Naive thymus-derived CD4-positive, alpha-beta T cell (primary cell): ENCODE measurements around the gene PCMT1. TPM values are rescaled to one million over a fixed set of nuclear protein-coding genes. Genes with fewer than 3 reads are reported as not detected.

ENCODE experiments used
- ATAC-seq: fragments of 150-1000 bp; cut with Tn5 transposase; 2 replicates; pipeline ENCODE4 v1.10.0; 2021; ENCODE audit warnings: mild to moderate bottlenecking, moderate library complexity
- CTCF ChIA-PET: fragments of 350-600 bp; sonication (Branson Sonifier 250); formaldehyde crosslinking; loops from one replicate; lab custom pipeline; 2021; ENCODE audit warnings: antibody characterized with exemption; lab: Charles Lee
- POLR2A ChIA-PET: fragments of 350-600 bp; sonication (Branson Sonifier 250); formaldehyde crosslinking; loops from one replicate; lab custom pipeline; 2021; ENCODE audit warnings: antibody characterized with exemption, inconsistent platforms; lab: Charles Lee
- DNase-seq, 9 donors: peaks; one replicate each; pipeline versions ENCODE4 v3.0.0 to v3.0.0-alpha.2; 2020 to 2022; ENCODE audit warnings: mixed read lengths in 1 of 9
- H3K27ac ChIP-seq: one replicate; pipeline ENCODE4 v1.7.0; 2013; ENCODE audit warnings: mild to moderate bottlenecking, low read depth, low read length, moderate library complexity
- H3K27me3 ChIP-seq, 2 donors: one replicate each; pipeline ENCODE4 v1.7.0; 2013; ENCODE audit warnings: low read length in 2 of 2, mild to moderate bottlenecking in 2 of 2, moderate library complexity in 2 of 2; ENCODE audit not compliant: control insufficient read depth in 2 of 2, insufficient read depth in 2 of 2
- H3K36me3 ChIP-seq, 3 experiments: 1 replicate in 2 of 3; 2 replicates in 1 of 3; pipeline ENCODE4 v1.7.0; 2013; ENCODE audit warnings: low read length in 3 of 3, mild to moderate bottlenecking in 3 of 3, moderate library complexity in 1 of 3; ENCODE audit not compliant: insufficient read depth in 3 of 3, control insufficient read depth in 2 of 3
- H3K4me1 ChIP-seq, 2 donors: one replicate each; pipeline ENCODE4 v1.7.0; 2013; ENCODE audit warnings: low read length in 2 of 2, mild to moderate bottlenecking in 2 of 2, moderate library complexity in 1 of 2; ENCODE audit not compliant: control insufficient read depth in 2 of 2, insufficient read depth in 2 of 2
- H3K4me3 ChIP-seq: 2 replicates; pipeline ENCODE4 v1.7.0; 2013; ENCODE audit warnings: mild to moderate bottlenecking, low read length
- H3K9me3 ChIP-seq, 3 experiments: 1 replicate in 2 of 3; 2 replicates in 1 of 3; pipeline ENCODE4 v1.7.0; 2013; ENCODE audit warnings: low read length in 3 of 3; ENCODE audit not compliant: control insufficient read depth in 2 of 3
- H3K27ac Mint-ChIP-seq, 9 donors: one replicate each; pipeline ENCODE4 v1.8.0; 2020 to 2022; ENCODE audit warnings: mixed read lengths in 9 of 9, mild to moderate bottlenecking in 8 of 9, moderate library complexity in 5 of 9, inconsistent platforms in 2 of 9
- H3K27me3 Mint-ChIP-seq, 5 donors: one replicate each; pipeline ENCODE4 v1.8.0; 2021 to 2022; ENCODE audit warnings: mixed read lengths in 5 of 5, mild to moderate bottlenecking in 1 of 5
- H3K36me3 Mint-ChIP-seq, 5 donors: one replicate each; pipeline ENCODE4 v1.8.0; 2020 to 2022; ENCODE audit warnings: mixed read lengths in 5 of 5, mild to moderate bottlenecking in 3 of 5, inconsistent platforms in 1 of 5
- H3K4me1 Mint-ChIP-seq, 7 donors: one replicate each; pipeline ENCODE4 v1.8.0; 2020 to 2022; ENCODE audit warnings: mixed read lengths in 7 of 7, mild to moderate bottlenecking in 3 of 7, inconsistent platforms in 1 of 7
- H3K4me3 Mint-ChIP-seq, 10 donors: one replicate each; pipeline ENCODE4 v1.8.0; 2020 to 2022; ENCODE audit warnings: mild to moderate bottlenecking in 10 of 10, mixed read lengths in 10 of 10, moderate library complexity in 6 of 10, inconsistent platforms in 2 of 10
- H3K9me3 Mint-ChIP-seq, 11 donors: one replicate each; pipeline ENCODE4 v1.8.0; 2020 to 2022; ENCODE audit warnings: mixed read lengths in 11 of 11, mild to moderate bottlenecking in 4 of 11, inconsistent platforms in 1 of 11, moderate library complexity in 1 of 11
- intact Hi-C, 2 donors: fragments of 100-400 bp; cut with micrococcal nuclease; formaldehyde crosslinking; loops; one replicate each; pipeline ENCODE4 v1.15.1; 2023
- polyA plus RNA-seq, 2 donors: library from polyadenylated mRNA; unstranded; fragments of 300-500 nt; fragmentation: Illumina TruSeq; gene quantifications; one replicate each; pipeline ENCODE4 v1.2.3, GENCODE V29; 2021
- total RNA-seq, 6 experiments: library from RNA in 5 of 6; stranded (reverse) in 5 of 6; gene quantifications; 1 replicate in 5 of 6; 2 replicates in 1 of 6; pipeline ENCODE4 v1.2.3 and lab custom pipeline; 2021 to 2026

PCMT1 gene
- total and polyA plus RNA-seq, 7 experiments from 2014 or later = 26.6 to 135 (median 51.9) TPM

DNA sequence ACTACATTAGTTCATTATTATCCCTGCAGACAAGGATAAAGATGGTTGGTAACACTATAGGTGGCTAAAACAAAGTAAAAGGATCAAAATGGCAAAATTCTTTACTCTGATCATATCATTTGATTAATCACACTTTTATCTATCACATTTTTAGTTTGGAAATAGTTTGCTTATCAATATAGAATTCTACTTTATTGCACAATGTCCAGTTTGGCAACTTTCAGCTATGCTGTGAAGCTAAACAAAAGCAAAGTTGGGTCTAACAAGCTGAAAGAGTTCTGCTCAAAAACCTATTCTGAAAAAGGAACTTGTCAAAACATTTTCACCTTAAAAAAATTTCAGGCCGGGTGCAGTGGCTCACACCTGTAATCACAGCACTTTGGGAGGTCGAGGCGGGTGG, 23.8 kb upstream of the PCMT1 start:
- Mint-ChIP-seq H3K4me3 (no peak overlapping the region), H3K36me3 (peaks cover 0 to 19% (median 11%) of the 10 kb centered on the region in 5 donors), H3K27ac (no peak overlapping the region), H3K27me3 (no peaks in the 10 kb centered on the region), H3K4me1 (peaks cover 19 to 36% (median 26%) of the 10 kb centered on the region in 7 donors), H3K9me3 (no peaks in the 10 kb centered on the region)
- ChIA-PET CTCF (interaction anchor here (1.0 kb wide), 1 partner anchor 9 kb away, joined by 3 read pairs; no protein-coding TSS in a partner anchor), POLR2A (no interaction called here)
- Histone ChIP-seq H3K27ac (no peak overlapping the region), H3K27me3 (no peaks in the 10 kb centered on the region), H3K4me1 (peaks cover 3 to 17% of the 10 kb centered on the region in 2 donors), H3K4me3 (no peak overlapping the region), H3K36me3 (peaks cover 0 to 38% (median 9%) of the 10 kb centered on the region in 3 experiments), H3K9me3 (no peaks in the 10 kb centered on the region)
- intact Hi-C loops = no loop called here
- ATAC-seq = no peak
- no peak for DNase-seq

DNA sequence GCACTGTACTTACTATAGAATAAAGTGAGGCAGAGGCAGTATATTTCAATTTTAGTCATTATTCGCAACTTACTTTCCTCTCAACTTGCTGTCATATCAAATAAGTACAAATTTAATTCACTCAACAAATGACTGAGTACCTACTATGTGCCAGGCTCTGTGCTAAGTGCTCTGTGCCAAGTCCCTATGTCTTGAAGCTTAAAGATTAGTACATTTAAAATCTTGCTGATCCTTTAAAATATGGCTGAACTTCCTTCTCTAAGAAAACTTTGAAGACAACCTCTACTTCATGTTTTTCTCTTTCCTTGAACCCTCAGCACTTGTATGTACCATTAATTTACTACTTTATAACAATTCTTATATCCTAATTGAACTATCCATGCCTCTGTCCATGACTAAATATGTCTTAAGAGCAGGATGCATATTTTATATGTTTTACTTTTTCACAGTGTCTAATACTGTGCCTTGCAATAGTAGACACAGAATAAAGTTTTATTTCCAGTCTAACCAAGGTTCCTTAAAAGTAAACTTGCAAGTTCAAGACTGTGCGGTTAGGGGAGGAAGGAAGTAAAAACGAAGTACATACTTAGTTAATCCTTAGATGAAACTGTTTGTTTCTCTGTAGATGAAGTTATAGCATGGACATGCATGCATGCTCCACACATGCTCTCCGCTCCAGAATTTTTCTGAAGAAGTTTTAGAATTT, 21.6 kb upstream of the PCMT1 start:
- peaks cover 0 to 19% (median 15%) of the 10 kb centered on the region in 5 donors for H3K36me3 Mint-ChIP-seq
- Histone ChIP-seq H3K27me3 (no peaks in the 10 kb centered on the region), H3K9me3 (no peaks in the 10 kb centered on the region), H3K27ac (peak overlapping the region; percentile 44), H3K4me3 (no peak overlapping the region), H3K4me1 (peaks cover 3 to 17% of the 10 kb centered on the region in 2 donors), H3K36me3 (peaks cover 0 to 50% (median 9%) of the 10 kb centered on the region in 3 experiments)
- ChIA-PET POLR2A (interaction anchor here (0.8 to 1.1 kb wide), 2 partner anchors 10 to 36 kb away, joined by 3 read pairs; partner anchors contain the start of gene LATS1), CTCF (no interaction called here)
- H3K4me3 Mint-ChIP-seq = peak overlapping the region; percentile 39 to 84 (median 76)
- H3K27me3 Mint-ChIP-seq = no peaks in the 10 kb centered on the region
- H3K9me3 Mint-ChIP-seq = no peaks in the 10 kb centered on the region
- DNase-seq (peak in 4 of 9 donors; percentile 21 to 40 (median 34)), ATAC-seq (peak; percentile 67)
- H3K4me1 Mint-ChIP-seq = peaks cover 19 to 36% (median 26%) of the 10 kb centered on the region in 7 donors
- intact Hi-C loops = no loop called here
- H3K27ac Mint-ChIP-seq = peak overlapping the region; percentile 79 to 94 (median 85)

GRCh38 chr6:149728499-149729234, 20.9 kb upstream of the PCMT1 start:
- Mint-ChIP-seq H3K36me3 (peaks cover 0 to 22% (median 15%) of the 10 kb centered on the region in 5 donors), H3K4me1 (peaks cover 19 to 35% (median 26%) of the 10 kb centered on the region in 7 donors), H3K4me3 (peak overlapping the region; percentile 39 to 84 (median 76)), H3K27me3 (no peaks in the 10 kb centered on the region), H3K27ac (peak overlapping the region; percentile 79 to 94 (median 85)), H3K9me3 (no peaks in the 10 kb centered on the region)
- ChIA-PET POLR2A (interaction anchor here (0.8 kb wide), 1 partner anchor 35 kb away, joined by 3 read pairs; no protein-coding TSS in a partner anchor), CTCF (no interaction called here)
- intact Hi-C loops = no loop called here
- no peaks in the 10 kb centered on the region for H3K27me3 ChIP-seq
- H3K4me3 ChIP-seq = no peak overlapping the region
- ATAC-seq (no peak), DNase-seq (no peak)
- peaks cover 3 to 17% of the 10 kb centered on the region in 2 donors for H3K4me1 ChIP-seq
- H3K9me3 ChIP-seq = no peaks in the 10 kb centered on the region
- peaks cover 3 to 57% (median 9%) of the 10 kb centered on the region in 3 experiments for H3K36me3 ChIP-seq
- peak overlapping the region; percentile 44 for H3K27ac ChIP-seq

GRCh38 chr6:149729824-149730223, 19.7 kb upstream of the PCMT1 start:
- ChIA-PET POLR2A (no interaction called here), CTCF (no interaction called here)
- Histone ChIP-seq H3K4me3 (no peak overlapping the region), H3K4me1 (peaks cover 3 to 17% of the 10 kb centered on the region in 2 donors), H3K36me3 (peaks cover 3 to 59% (median 9%) of the 10 kb centered on the region in 3 experiments), H3K9me3 (no peaks in the 10 kb centered on the region), H3K27me3 (no peaks in the 10 kb centered on the region), H3K27ac (peak overlapping the region; percentile 24)
- no peak for ATAC-seq
- no peak overlapping the region for H3K4me3 Mint-ChIP-seq
- no peaks in the 10 kb centered on the region for H3K27me3 Mint-ChIP-seq
- H3K36me3 Mint-ChIP-seq = peaks cover 0 to 20% (median 15%) of the 10 kb centered on the region in 5 donors
- peaks cover 14 to 30% (median 22%) of the 10 kb centered on the region in 7 donors for H3K4me1 Mint-ChIP-seq
- no peaks in the 10 kb centered on the region for H3K9me3 Mint-ChIP-seq
- intact Hi-C loops = no loop called here
- H3K27ac Mint-ChIP-seq = peak overlapping the region in 3 of 9 donors; percentile 6 to 83 (median 20)
- DNase-seq = no peak

GRCh38 chr6:149733089-149733720, 16.3 kb upstream of the PCMT1 start:
- H3K27me3 Mint-ChIP-seq = no peaks in the 10 kb centered on the region
- no peak overlapping the region for H3K27ac Mint-ChIP-seq
- H3K27me3 ChIP-seq = no peaks in the 10 kb centered on the region
- peaks cover 0 to 19% (median 16%) of the 10 kb centered on the region in 5 donors for H3K36me3 Mint-ChIP-seq
- ChIA-PET CTCF (no interaction called here), POLR2A (no interaction called here)
- no peak overlapping the region for H3K4me3 ChIP-seq
- H3K4me1 Mint-ChIP-seq = peaks cover 8 to 16% (median 15%) of the 10 kb centered on the region in 7 donors
- DNase-seq (no peak), ATAC-seq (no peak)
- peaks cover 11 to 74% (median 18%) of the 10 kb centered on the region in 3 experiments for H3K36me3 ChIP-seq
- intact Hi-C loops = no loop called here
- H3K27ac ChIP-seq = no peak overlapping the region
- H3K9me3 ChIP-seq = no peaks in the 10 kb centered on the region
- no peak overlapping the region for H3K4me3 Mint-ChIP-seq
- no peaks in the 10 kb centered on the region for H3K9me3 Mint-ChIP-seq
- H3K4me1 ChIP-seq = peaks cover 3 to 11% of the 10 kb centered on the region in 2 donors

GRCh38 chr6:149734915-149735314, 14.6 kb upstream of the PCMT1 start:
- Histone ChIP-seq H3K4me3 (no peak overlapping the region), H3K27me3 (no peaks in the 10 kb centered on the region), H3K27ac (no peak overlapping the region), H3K9me3 (no peaks in the 10 kb centered on the region), H3K4me1 (no peaks in the 10 kb centered on the region), H3K36me3 (peaks cover 13 to 73% (median 14%) of the 10 kb centered on the region in 3 experiments)
- POLR2A ChIA-PET = interaction anchor here (1.2 kb wide), 1 partner anchor 14 kb away, joined by 8 read pairs; the partner anchor contains the start of gene PCMT1
- H3K4me1 Mint-ChIP-seq = peaks cover 0 to 8% (median 4%) of the 10 kb centered on the region in 7 donors
- H3K27me3 Mint-ChIP-seq = no peaks in the 10 kb centered on the region
- H3K36me3 Mint-ChIP-seq = peaks cover 5 to 18% (median 15%) of the 10 kb centered on the region in 5 donors
- intact Hi-C loops = no loop called here
- no peaks in the 10 kb centered on the region for H3K9me3 Mint-ChIP-seq
- no peak for DNase-seq
- H3K4me3 Mint-ChIP-seq = no peak overlapping the region
- H3K27ac Mint-ChIP-seq = no peak overlapping the region
- no peak for ATAC-seq
- CTCF ChIA-PET = interaction anchor here (1.2 to 1.3 kb wide), 2 partner anchors 9 to 22 kb away, joined by 3 read pairs; no protein-coding TSS in a partner anchor
